GM12878 (cell line): Measurements from ENCODE around the gene CEP89. TPM values are rescaled to one million over a fixed set of nuclear protein-coding genes. Genes with fewer than 3 reads are reported as not detected.

ENCODE experiments used
- ATAC-seq: fragments of 200-7000 bp; cut with Tn5 transposase; 3 replicates; pipeline ENCODE4 v1.9.1; 2020; ENCODE audit warnings: mild to moderate bottlenecking, moderate library complexity
- BruUV-seq: library from RNA; stranded (reverse); fragments of 400-500 nt; replicated peaks from 2 replicates; lab custom pipeline; 2021; lab: Mats Ljungman, UMichigan
- CTCF ChIA-PET: fragments of 300-600 bp; sonication (Branson Sonifier 250); formaldehyde crosslinking; extraction: SDS; loops from one replicate; lab custom pipeline; 2021; ENCODE audit warnings: inconsistent platforms; lab: Yijun Ruan, JAX
- POLR2A ChIA-PET: fragments of 350-600 bp; formaldehyde crosslinking; extraction: SDS; loops from one replicate; lab custom pipeline; 2021; ENCODE audit warnings: inconsistent platforms; lab: Charles Lee
- RAD21 ChIA-PET: fragments of 300-600 bp; sonication (Branson Sonifier 250); formaldehyde crosslinking; loops from one replicate; lab custom pipeline; 2023; ENCODE audit warnings: antibody characterized with exemption; ENCODE audit not compliant: unreplicated experiment; lab: Charles Lee
- SMC1A ChIA-PET: fragments of 300-600 bp; sonication (Branson Sonifier 250); formaldehyde crosslinking; loops from one replicate; lab custom pipeline; 2023; ENCODE audit not compliant: unreplicated experiment, uncharacterized antibody; lab: Charles Lee
- DNase-seq: peaks from one replicate; pipeline ENCODE4 v3.0.0-alpha.2; 2011; ENCODE audit warnings: low read depth, low spot score
- FAIRE-seq: peaks from 3 replicates; lab custom pipeline; 2011; peaks lifted over from hg19 to GRCh38; lab: Jason Lieb, UNC
- H2AFZ ChIP-seq: 2 replicates; pipeline ENCODE4 v1.6.0; 2011; ENCODE audit warnings: low read depth, low read length, control low read depth; ENCODE audit not compliant: control insufficient read depth
- H3K27ac ChIP-seq: 2 replicates; pipeline ENCODE4 v1.5.1; 2011; ENCODE audit warnings: control low read depth; ENCODE audit not compliant: control insufficient read depth, insufficient read depth
- H3K27me3 ChIP-seq, 2 experiments: replicated peaks in 1 of 2; 2 replicates each; pipeline versions ENCODE4 v1.6.0 to v1.6.1; 2011; ENCODE audit warnings: low read length in 1 of 2; ENCODE audit not compliant: control insufficient read depth in 2 of 2, insufficient read depth in 2 of 2
- H3K36me3 ChIP-seq, 2 experiments: 2 replicates each; pipeline ENCODE4 v1.5.1; 2011; ENCODE audit warnings: low read length in 1 of 2; ENCODE audit not compliant: control insufficient read depth in 2 of 2, insufficient read depth in 2 of 2
- H3K4me1 ChIP-seq: 2 replicates; pipeline ENCODE4 v1.6.1; 2011; ENCODE audit warnings: mild to moderate bottlenecking, low read length, moderate library complexity, mixed read lengths; ENCODE audit not compliant: control insufficient read depth, insufficient read depth
- H3K4me2 ChIP-seq: 2 replicates; pipeline ENCODE4 v1.6.0; 2011; ENCODE audit warnings: control low read depth; ENCODE audit not compliant: control insufficient read depth, insufficient read depth
- H3K4me3 ChIP-seq: fragments of 200-600 bp; sonication (generic); 2 replicates; pipeline ENCODE4 v1.5.1; 2016
- H3K79me2 ChIP-seq: 2 replicates; pipeline ENCODE4 v1.6.0; 2011; ENCODE audit warnings: low read length; ENCODE audit not compliant: control insufficient read depth, insufficient read depth
- H3K9ac ChIP-seq: 2 replicates; pipeline ENCODE4 v1.8.0; 2011; ENCODE audit warnings: low read length, control low read depth, mixed read lengths; ENCODE audit not compliant: control insufficient read depth, insufficient read depth
- H3K9me3 ChIP-seq: replicated peaks from 3 replicates; pipeline ENCODE4 v1.5.1; 2011; ENCODE audit warnings: mild to moderate bottlenecking, low read length; ENCODE audit not compliant: control insufficient read depth, insufficient read depth
- H4K20me1 ChIP-seq: 2 replicates; pipeline ENCODE4 v1.6.0; 2011; ENCODE audit not compliant: control insufficient read depth, insufficient read depth
- ATF3 ChIP-seq: IDR thresholded peaks from 2 replicates; pipeline ENCODE4 v1.6.1; 2011; ENCODE audit warnings: low read depth, mild to moderate bottlenecking, low read length, moderate library complexity, borderline replicate concordance; ENCODE audit errors: extremely low read depth
- BHLHE40 ChIP-seq, 2 experiments: fragments of 450-650 bp in 1 of 2; IDR thresholded peaks; 2 replicates each; pipeline ENCODE4 v1.6.1; 2011 to 2017; ENCODE audit warnings: low read depth in 2 of 2, borderline replicate concordance in 1 of 2, improper control_type of control experiment in 1 of 2, low read length in 1 of 2, mild to moderate bottlenecking in 1 of 2
- CBFB ChIP-seq: IDR thresholded peaks from 2 replicates; pipeline ENCODE4 v1.6.1; 2016; ENCODE audit warnings: antibody characterized with exemption, low read depth
- CEBPZ ChIP-seq: fragments of 150-350 bp; IDR thresholded peaks from 2 replicates; pipeline ENCODE4 v1.6.1; 2016; ENCODE audit warnings: low read depth, low read length
- DPF2 ChIP-seq: fragments of 450-650 bp; IDR thresholded peaks from 2 replicates; pipeline ENCODE4 v1.6.1; 2017; ENCODE audit warnings: mild to moderate bottlenecking
- E2F8 ChIP-seq: fragments of 450-650 bp; IDR thresholded peaks from 2 replicates; pipeline ENCODE4 v1.6.1; 2018; ENCODE audit warnings: mild to moderate bottlenecking, low read depth, moderate library complexity; ENCODE audit not compliant: partially characterized antibody
- IKZF2 ChIP-seq, 2 experiments: fragments of 450-650 bp; IDR thresholded peaks; 2 replicates each; pipeline ENCODE4 v1.6.1; 2017; ENCODE audit warnings: mild to moderate bottlenecking in 2 of 2, moderate library complexity in 2 of 2
- MEF2A ChIP-seq: IDR thresholded peaks from 2 replicates; pipeline ENCODE4 v1.6.1; 2011; ENCODE audit warnings: low read depth, mild to moderate bottlenecking, low read length, moderate library complexity; ENCODE audit not compliant: insufficient read depth
- MTA2 ChIP-seq: fragments of 450-650 bp; IDR thresholded peaks from 2 replicates; pipeline ENCODE4 v1.6.1; 2016; ENCODE audit warnings: low read depth, mild to moderate bottlenecking, moderate library complexity
- NBN ChIP-seq: fragments of 450-650 bp; IDR thresholded peaks from 2 replicates; pipeline ENCODE4 v1.6.1; 2016
- NR2F1 ChIP-seq: fragments of 450-650 bp; conservative IDR thresholded peaks from 2 replicates; pipeline ENCODE4 v1.6.1; 2017; ENCODE audit warnings: mild to moderate bottlenecking
- RELA ChIP-seq: fragments of 450-650 bp; IDR thresholded peaks from 2 replicates; pipeline ENCODE4 v1.8.0; 2014; ENCODE audit warnings: borderline replicate concordance; ENCODE audit not compliant: partially characterized antibody
- SIN3A ChIP-seq: IDR thresholded peaks from 2 replicates; pipeline ENCODE4 v1.6.1; 2012; ENCODE audit warnings: low read depth, low read length, improper control_type of control experiment
- USF2 ChIP-seq: IDR thresholded peaks from 2 replicates; pipeline ENCODE4 v1.6.1; 2011; ENCODE audit warnings: low read depth, low read length, improper control_type of control experiment, borderline replicate concordance
- YY1 ChIP-seq: IDR thresholded peaks from 2 replicates; pipeline ENCODE4 v1.6.1; 2011; ENCODE audit warnings: low read depth, mild to moderate bottlenecking, low read length
- ZBED1 ChIP-seq: IDR thresholded peaks from 2 replicates; pipeline ENCODE4 v1.6.1; 2016; ENCODE audit warnings: borderline replicate concordance
- ZSCAN29 ChIP-seq: fragments of 450-650 bp; IDR thresholded peaks from 2 replicates; pipeline ENCODE4 v1.6.1; 2017; ENCODE audit warnings: mild to moderate bottlenecking, moderate library complexity
- ZZZ3 ChIP-seq: IDR thresholded peaks from 2 replicates; pipeline ENCODE4 v1.6.1; 2011; ENCODE audit warnings: low read depth; ENCODE audit not compliant: control insufficient read depth, insufficient read length
- WGBS: methylation state at CpG from one replicate; pipeline ENCODE4 v1.1.6; 2016; ENCODE audit warnings: low lambda C conversion rate; ENCODE audit not compliant: insufficient replicate concordance, insufficient coverage; ENCODE audit errors: missing lambda C conversion rate; 5-methylcytosine and 5-hydroxymethylcytosine counted together
- in situ Hi-C: fragments of 300-500 bp; cut with MboI; formaldehyde crosslinking; loops from 9 replicates; pipeline ENCODE4 v1.14.3; 2018; ENCODE audit warnings: mixed read lengths
- intact Hi-C: fragments of 100-400 bp; cut with micrococcal nuclease; formaldehyde crosslinking; loops from one replicate; pipeline ENCODE4 v1.14.2; 2022; ENCODE audit not compliant: unreplicated experiment
- polyA plus RNA-seq, 11 experiments: library from polyadenylated mRNA; depleted of rRNA in 4 of 11; unstranded in 6 of 11; stranded (reverse) in 5 of 11; fragments of >200 nt; fragmentation: Nextera tagmentation in 4 of 11; fragmentation: Illumina TruSeq in 1 of 11; extraction: Ambion mirVana in 4 of 11; extraction: Trizol in 1 of 11; gene quantifications; 1 replicate in 1 of 11; 2 replicates in 10 of 11; pipeline versions ENCODE4 v1.2.1 to v1.2.3, GENCODE V29; 2011 to 2016; ENCODE audit warnings: inconsistent platforms in 2 of 11, missing spikeins in 2 of 11, low read depth in 1 of 11
- total RNA-seq, 4 experiments: library from RNA; depleted of rRNA in 3 of 4; stranded (reverse); fragments of >200 nt in 3 of 4; fragmentation: Illumina TruSeq in 1 of 4; extraction: Trizol in 1 of 4; gene quantifications; 2 replicates each; pipeline versions ENCODE4 v1.2.1 to v1.2.3, GENCODE V29; 2013 to 2021

The CEP89 gene
- total and polyA plus RNA-seq, 10 of the 15 experiments (the other 5 are each of a cell fraction or from before 2014, with no cell fraction given), result 6.0 to 19.3 (median 10.2) TPM

- TF ChIP-seq DPF2, result no peak
- no peak for TF ChIP-seq CBFB
- TF ChIP-seq YY1, result no peak
- TF ChIP-seq, all 136 proteins: peak for 0
These were observed 91.1 kb downstream of the CEP89 start (continued) for GRCh38 chr19:32880622-32881021.

- Histone ChIP-seq H3K4me3 (no peak overlapping the region), H3K27me3 (no peaks in the 10 kb centered on the region), H3K27ac (no peak overlapping the region), H3K4me1 (no peaks in the 10 kb centered on the region), H3K4me2 (no peak overlapping the region), H3K9me3 (no peaks in the 10 kb centered on the region), H4K20me1 (no peaks in the 10 kb centered on the region), H3K9ac (no peak overlapping the region), H3K79me2 (no peaks in the 10 kb centered on the region), H2AFZ (no peak overlapping the region), H3K36me3 (no peaks in the 10 kb centered on the region)
- ChIA-PET POLR2A (no interaction called here), RAD21 (no interaction called here), CTCF (no interaction called here), SMC1A (no interaction called here)
- ATAC-seq, result no peak
- WGBS, result 77% methylated on average over 8 of the region's 8 CpGs
- TF ChIP-seq ATF3, result no peak
- TF ChIP-seq CBFB, result no peak
- TF ChIP-seq NR2F1, result no peak
- no peak for TF ChIP-seq BHLHE40 (IDR thresholded peaks at IDR 0.05; ENCODE audit: borderline replicate concordance in 1 of 2, low read depth in 2 of 2, low read length in 1 of 2)
- TF ChIP-seq MTA2, result no peak
- TF ChIP-seq ZZZ3, result no peak
- TF ChIP-seq ZSCAN29, result no peak
- TF ChIP-seq CEBPZ, result no peak
- TF ChIP-seq IKZF2 (IDR thresholded peaks at IDR 0.05), result no peak
- TF ChIP-seq MEF2A, result no peak
- TF ChIP-seq NBN, result no peak
- no peak for TF ChIP-seq RELA
- TF ChIP-seq E2F8, result no peak
- no peak for TF ChIP-seq USF2
- TF ChIP-seq SIN3A, result no peak
- TF ChIP-seq ZBED1, result no peak
- FAIRE-seq, result no peak
- intact Hi-C loops (no loop called here), in situ Hi-C loops (no loop called here)
- DNase-seq, result no peak
- no TSS peak for BruUV-seq
These were observed 92.0 kb downstream of the CEP89 start for GRCh38 chr19:32879741-32880140.
